Spleen (tissue), 7 donors: ENCODE data around the gene SSB.

Experiments
- POLR2A ChIP-seq, 3 donors: fragments of 450-650 bp; IDR thresholded peaks; one replicate each; pipeline ENCODE4 v1.5.1; 2017; ENCODE audit warnings: antibody characterized with exemption in 3 of 3, mild to moderate bottlenecking in 1 of 3
- TF ChIP-seq, protein P1 (sequence below), 11 experiments: fragments of 200-600 bp in 7 of 11; fragments of 450-650 bp in 4 of 11; sonication (generic) in 4 of 11; IDR thresholded peaks in 8 of 11; conservative IDR thresholded peaks in 3 of 11; 1 replicate in 7 of 11; 2 replicates in 4 of 11; pipeline versions ENCODE4 v1.4.0 to v1.8.0; 2016 to 2021; ENCODE audit warnings: antibody characterized with exemption in 11 of 11, inconsistent platforms in 4 of 11, mild to moderate bottlenecking in 1 of 11
- donor health status: DM: no; HTN: no; CAD: no; lungs with moderate emphysema.
- donor health status: DM: no; HTN: no; CAD: no.
- donor health status: DM: no; HTN: no; CAD: no.

GRCh38 chr2:169768262-169768995 lies 30.2 kb upstream of the SSB start:
- no peak for TF ChIP-seq POLR2A (IDR thresholded peaks at IDR 0.05)
- TF ChIP-seq, protein P1, sequence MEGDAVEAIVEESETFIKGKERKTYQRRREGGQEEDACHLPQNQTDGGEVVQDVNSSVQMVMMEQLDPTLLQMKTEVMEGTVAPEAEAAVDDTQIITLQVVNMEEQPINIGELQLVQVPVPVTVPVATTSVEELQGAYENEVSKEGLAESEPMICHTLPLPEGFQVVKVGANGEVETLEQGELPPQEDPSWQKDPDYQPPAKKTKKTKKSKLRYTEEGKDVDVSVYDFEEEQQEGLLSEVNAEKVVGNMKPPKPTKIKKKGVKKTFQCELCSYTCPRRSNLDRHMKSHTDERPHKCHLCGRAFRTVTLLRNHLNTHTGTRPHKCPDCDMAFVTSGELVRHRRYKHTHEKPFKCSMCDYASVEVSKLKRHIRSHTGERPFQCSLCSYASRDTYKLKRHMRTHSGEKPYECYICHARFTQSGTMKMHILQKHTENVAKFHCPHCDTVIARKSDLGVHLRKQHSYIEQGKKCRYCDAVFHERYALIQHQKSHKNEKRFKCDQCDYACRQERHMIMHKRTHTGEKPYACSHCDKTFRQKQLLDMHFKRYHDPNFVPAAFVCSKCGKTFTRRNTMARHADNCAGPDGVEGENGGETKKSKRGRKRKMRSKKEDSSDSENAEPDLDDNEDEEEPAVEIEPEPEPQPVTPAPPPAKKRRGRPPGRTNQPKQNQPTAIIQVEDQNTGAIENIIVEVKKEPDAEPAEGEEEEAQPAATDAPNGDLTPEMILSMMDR (IDR thresholded peaks at IDR 0.05 in 8 of 11, conservative IDR thresholded peaks at IDR 0.05 in 3 of 11): no peak
